Inflammatory macrophage treated with lipopolysaccharide for 1 hour (primary cell): ENCODE measurements around the gene PTPRF.

Experiments used
- DNase-seq, 2 donors: peaks; one replicate each; pipeline ENCODE4 v3.0.0-alpha.2; 2020 to 2022

PTPRF gene

DNA sequence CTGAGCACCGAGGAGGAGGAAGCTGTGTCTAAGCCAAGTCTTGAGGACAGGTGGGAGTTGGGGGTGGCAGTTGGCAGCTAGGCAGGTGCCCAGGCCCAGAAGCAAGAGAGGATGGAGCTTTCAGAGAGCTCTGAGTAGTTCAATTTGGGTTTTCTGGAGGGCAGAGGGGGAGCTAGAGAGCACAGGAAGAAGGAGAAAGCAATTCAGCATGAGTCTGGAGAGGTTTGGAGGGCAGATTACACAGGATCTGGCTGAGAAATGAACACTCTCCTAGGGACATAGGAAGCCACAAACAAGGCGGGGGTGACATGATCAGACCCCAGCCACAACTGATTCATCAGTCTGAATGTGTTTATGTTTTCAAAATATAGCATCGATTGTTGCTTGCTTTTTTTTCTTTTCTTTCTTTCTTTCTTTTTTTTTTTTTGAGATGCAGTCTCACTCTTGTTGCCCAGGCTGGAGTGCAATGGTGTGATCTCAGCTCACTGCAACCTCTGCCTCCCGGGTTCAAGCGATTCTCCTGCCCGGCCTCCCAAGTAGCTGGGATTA lies 23.8 kb downstream of the PTPRF start:
- DNase-seq, result peak in 1 of 2 donors; percentile 25

GRCh38 chr1:43556782-43557181 lies 26.1 kb downstream of the PTPRF start:
- DNase-seq, result no peak

DNA sequence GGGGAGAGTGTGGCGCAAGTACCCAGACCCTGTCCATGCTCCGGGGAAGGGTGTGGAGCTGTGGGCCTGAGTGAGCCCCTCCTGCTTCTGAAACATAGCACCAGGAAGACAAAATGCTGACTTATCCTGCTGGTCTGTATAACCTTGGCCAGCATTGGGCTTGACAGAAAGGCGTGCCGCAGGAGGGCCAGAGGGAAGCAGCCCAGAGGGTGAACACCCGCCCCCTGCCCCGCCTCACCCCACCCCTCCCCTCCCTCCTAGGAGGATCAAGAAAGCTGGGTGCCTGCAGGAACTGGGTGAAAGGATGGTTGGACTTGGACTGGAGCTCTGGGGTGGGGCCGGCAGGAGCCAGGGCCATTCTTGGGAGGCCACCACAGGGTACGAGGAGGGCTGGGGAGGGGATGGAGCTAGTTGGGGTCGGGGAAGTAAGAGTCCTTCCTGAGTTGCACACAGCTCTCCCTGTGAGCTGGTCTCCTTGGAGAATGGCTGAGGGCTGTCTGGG lies 27.1 kb downstream of the PTPRF start:
- DNase-seq, result no peak

- no peak for DNase-seq
These were observed 27.7 kb downstream of the PTPRF start for GRCh38 chr1:43558346-43558841.

DNA sequence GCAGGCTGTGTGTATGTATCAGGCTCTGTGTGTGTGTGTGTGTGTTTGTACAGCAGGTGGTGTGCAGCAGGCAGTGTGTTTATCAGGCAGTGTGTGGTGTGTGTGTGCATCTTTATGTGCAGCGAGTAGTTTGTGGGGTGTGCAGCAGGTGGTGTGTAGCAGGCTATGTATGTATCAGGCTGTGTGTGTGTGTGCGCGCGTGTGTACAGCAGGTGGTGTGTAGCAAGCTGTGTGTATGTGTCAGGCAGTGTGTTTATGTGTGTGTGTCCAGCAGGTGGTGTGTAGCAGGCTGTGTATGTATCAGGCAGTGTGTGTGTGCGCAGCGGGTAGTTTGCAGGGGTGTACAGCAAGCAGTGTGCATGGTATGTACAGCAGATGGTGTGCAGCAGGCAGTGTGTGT lies 29.0 kb downstream of the PTPRF start:
- DNase-seq, result no peak

GRCh38 chr1:43560286-43560685 lies 29.6 kb downstream of the PTPRF start:
- DNase-seq, result no peak

DNA sequence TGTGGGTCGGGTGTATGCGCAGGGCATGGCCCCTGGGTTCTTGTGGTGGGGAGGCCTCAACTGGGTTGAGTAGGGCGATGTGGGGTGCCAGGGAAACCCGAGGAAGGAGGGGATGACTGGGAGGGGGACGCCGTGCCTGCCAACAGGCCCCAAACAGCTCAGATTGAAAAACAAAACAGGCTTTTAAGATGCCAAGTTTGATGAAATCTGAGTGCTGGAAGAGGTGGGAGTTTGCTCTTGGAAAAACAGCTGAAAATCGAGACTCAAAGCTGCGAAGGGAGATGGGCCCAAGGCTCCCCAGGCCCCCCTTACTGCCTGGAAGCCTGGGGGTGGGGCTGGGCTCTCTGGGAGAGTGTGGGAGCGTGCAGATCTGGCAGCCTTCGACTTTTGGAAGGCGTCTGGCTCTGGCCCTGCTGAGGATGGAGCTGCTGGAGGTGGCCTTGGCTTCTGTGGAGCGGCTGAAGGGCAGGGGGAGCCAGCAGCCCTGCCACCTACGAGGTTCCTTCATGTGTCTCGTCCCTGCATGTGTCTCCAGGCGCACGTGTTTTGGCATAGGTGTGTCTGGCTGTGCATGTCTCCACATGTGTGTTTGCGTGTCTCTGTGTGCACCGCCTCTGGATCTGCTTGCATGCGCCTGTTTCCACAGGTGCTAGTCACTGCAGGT lies 33.3 kb downstream of the PTPRF start:
- DNase-seq, result no peak

- DNase-seq, result no peak
These were observed 34.1 kb downstream of the PTPRF start for GRCh38 chr1:43564551-43565348.

GRCh38 chr1:43565600-43566360 lies 35.1 kb downstream of the PTPRF start:
- DNase-seq, result peak in 1 of 2 donors; percentile 20

DNA sequence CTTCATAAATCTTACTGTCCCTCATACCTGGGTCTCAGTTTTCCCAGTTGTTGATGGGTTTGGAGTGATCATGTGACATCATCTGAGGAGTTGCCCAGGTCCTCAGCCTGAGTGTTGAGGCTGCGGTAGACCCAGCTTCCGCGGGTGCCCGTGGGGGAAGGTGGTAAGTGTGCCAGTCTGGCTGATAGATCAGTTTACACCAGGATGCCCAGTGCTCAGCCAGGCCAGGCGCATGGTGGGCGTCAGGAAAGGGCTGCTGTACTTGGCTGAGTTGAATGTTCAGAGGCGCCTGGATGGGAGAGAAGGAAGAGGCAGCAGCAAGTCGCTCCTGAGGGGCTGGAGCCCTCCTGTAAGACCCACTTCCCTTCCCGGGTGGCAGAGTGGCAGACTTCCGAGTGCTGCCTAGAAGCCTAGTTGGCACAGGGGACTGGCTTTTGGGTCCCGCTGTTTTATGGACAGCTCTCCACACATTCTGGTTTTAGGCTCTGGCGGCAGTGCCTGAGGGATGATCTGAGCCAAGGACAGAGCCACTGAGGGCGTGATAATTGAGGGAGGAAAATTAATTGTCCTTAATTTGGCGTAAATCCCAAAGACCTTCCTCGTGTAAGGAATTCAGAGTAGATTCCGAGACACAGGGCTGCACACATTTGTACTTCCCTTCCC lies 35.8 kb downstream of the PTPRF start:
- DNase-seq, result no peak

GRCh38 chr1:43569175-43569574 lies 38.5 kb downstream of the PTPRF start:
- DNase-seq, result no peak

GRCh38 chr1:43570277-43570676 lies 39.6 kb downstream of the PTPRF start:
- DNase-seq, result no peak

GRCh38 chr1:43570715-43571114 lies 40.0 kb downstream of the PTPRF start:
- DNase-seq, result no peak

DNA sequence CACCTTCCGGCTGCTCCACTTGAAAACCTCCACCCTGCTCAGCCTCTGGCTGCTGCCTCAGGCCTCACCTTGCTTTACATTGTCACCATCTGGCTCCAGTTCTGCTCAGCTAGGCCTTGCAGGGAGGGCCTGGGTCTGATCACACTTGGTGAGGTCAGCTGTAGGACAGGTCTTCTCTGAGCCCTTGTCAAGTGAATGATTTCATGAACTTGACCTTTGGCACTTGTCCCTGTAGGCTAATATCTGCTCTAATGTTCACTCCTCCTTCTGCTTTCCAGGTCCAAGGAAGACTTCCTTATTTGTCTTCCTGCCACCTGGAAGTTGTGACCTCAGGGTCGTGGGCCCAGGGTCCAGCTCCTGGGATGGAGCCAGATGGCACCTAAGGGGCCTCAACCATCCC lies 41.4 kb downstream of the PTPRF start:
- no peak for DNase-seq

DNA sequence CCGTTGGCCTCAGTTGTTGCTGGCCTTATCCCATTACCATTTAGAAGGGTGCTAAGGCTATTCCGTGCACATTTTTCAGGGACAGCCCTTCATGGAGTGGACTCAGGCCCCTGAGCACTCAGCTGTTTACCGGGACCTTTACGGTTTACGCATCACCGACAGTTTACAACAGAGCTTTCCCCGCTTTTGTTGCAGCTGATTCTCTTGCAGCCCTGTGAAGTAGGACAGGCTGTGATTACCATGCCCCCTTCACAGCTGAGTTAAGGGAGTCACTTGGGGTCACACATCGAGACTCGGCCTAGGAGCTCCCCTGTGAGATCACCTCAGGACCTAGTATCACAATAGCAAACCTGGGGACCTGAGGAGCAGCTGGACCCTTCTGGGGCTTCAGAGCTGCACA lies 41.9 kb downstream of the PTPRF start:
- DNase-seq, result no peak

- DNase-seq, result no peak
These were observed 42.5 kb downstream of the PTPRF start for GRCh38 chr1:43573066-43573800.

DNA sequence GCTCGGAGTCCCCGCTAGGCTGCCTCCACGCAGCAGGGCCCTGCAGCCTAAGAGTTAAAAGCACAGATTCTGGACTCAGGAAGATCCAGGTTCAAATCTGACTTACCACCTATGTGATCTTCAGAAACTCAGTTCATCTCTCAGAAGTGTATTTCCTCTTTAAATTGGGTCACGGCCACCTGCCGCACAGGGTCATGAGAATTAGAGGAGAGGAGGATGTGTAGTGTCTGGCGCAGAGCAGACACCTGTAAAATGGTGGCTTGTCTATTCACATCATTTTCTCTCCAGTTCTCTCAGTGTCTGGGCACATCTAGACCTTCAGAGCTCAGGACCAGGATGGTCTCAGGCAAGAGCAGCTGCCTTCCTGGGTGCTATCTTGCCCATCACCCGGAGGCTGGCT lies 45.8 kb downstream of the PTPRF start:
- DNase-seq, result no peak

GRCh38 chr1:43577655-43578542 lies 47.2 kb downstream of the PTPRF start:
- DNase-seq, result no peak

- DNase-seq, result no peak
These were observed 49.4 kb downstream of the PTPRF start for GRCh38 chr1:43580039-43580438.

GRCh38 chr1:43582162-43582566 lies 51.5 kb downstream of the PTPRF start:
- no peak for DNase-seq

DNA sequence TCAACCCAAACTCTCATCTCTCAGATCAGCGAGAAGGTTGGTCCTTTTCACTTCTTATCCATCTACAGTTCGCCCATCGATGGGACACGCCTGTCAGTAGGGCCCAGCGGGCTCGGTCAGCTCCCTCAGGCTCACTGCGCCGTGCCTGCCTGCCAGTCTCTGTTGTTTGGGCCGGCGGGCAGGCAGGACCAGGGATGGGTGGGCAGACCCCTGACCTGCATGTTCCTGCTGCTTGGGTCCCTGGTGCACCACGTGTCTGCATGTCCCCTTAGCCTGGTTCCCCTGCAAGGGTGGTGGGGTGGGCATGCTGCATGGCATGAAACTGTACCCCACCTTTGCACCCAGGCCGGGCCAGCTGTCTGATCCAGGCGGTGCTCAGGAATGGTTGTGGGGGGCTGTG lies 52.4 kb downstream of the PTPRF start:
- no peak for DNase-seq
